Activated CD4-positive, alpha-beta memory T cell treated with anti-CD3 and anti-CD28 coated beads for 36 hours (primary cell): Measurements from ENCODE around the gene U2AF1L4. TPM values are rescaled to one million over a fixed set of nuclear protein-coding genes. Genes with fewer than 3 reads are reported as not detected.
"Not testable (repeated sequence)": the region's sequence is repeated elsewhere in the genome, so short reads cannot be mapped to it uniquely, and the experiment has no call there.

Experiments
- CTCF ChIA-PET: fragments of 350-600 bp; sonication (Branson Sonifier 250); formaldehyde crosslinking; loops from one replicate; lab custom pipeline; 2021; ENCODE audit warnings: antibody characterized with exemption, inconsistent platforms; lab: Charles Lee
- POLR2A ChIA-PET: fragments of 350-600 bp; sonication (Branson Sonifier 250); formaldehyde crosslinking; loops from one replicate; lab custom pipeline; 2021; ENCODE audit warnings: antibody characterized with exemption; lab: Charles Lee
- DNase-seq: peaks from one replicate; pipeline ENCODE4 v3.0.0-alpha.2; 2020
- H3K27ac Mint-ChIP-seq: one replicate; pipeline ENCODE4 v1.8.0; 2021; ENCODE audit warnings: mixed read lengths
- H3K27me3 Mint-ChIP-seq: one replicate; pipeline ENCODE4 v1.8.0; 2021; ENCODE audit warnings: mixed read lengths
- H3K36me3 Mint-ChIP-seq: one replicate; pipeline ENCODE4 v1.8.0; 2021; ENCODE audit warnings: mixed read lengths
- H3K4me1 Mint-ChIP-seq: one replicate; pipeline ENCODE4 v1.8.0; 2021; ENCODE audit warnings: low read depth, mixed read lengths
- H3K4me3 Mint-ChIP-seq: one replicate; pipeline ENCODE4 v1.8.0; 2021; ENCODE audit warnings: mild to moderate bottlenecking, mixed read lengths
- H3K9me3 Mint-ChIP-seq: one replicate; pipeline ENCODE4 v1.8.0; 2021; ENCODE audit warnings: mixed read lengths
- intact Hi-C: fragments of 100-400 bp; cut with micrococcal nuclease; formaldehyde crosslinking; loops from one replicate; pipeline ENCODE4 v1.15.1; 2023
- total RNA-seq, 2 experiments: library from RNA; stranded (reverse); gene quantifications; one replicate each; pipeline ENCODE4 v1.2.3, GENCODE V29; 2021

Gene U2AF1L4
- total RNA-seq, 2 experiments from 2014 or later = 34.6 to 37.8 TPM

GRCh38 chr19:35725216-35725861 is 19.9 kb downstream of the U2AF1L4 start:
- Mint-ChIP-seq H3K27me3 (no peaks in the 10 kb centered on the region), H3K36me3 (peaks cover 75% of the 10 kb centered on the region), H3K4me3 (no peak overlapping the region), H3K9me3 (no peaks in the 10 kb centered on the region), H3K27ac (no peak overlapping the region), H3K4me1 (peaks cover 4% of the 10 kb centered on the region)
- CTCF ChIA-PET = no interaction called here
- no peak for DNase-seq
- intact Hi-C loops = no loop called here
- POLR2A ChIA-PET = interaction anchor here (1.1 to 2.1 kb wide), 3 partner anchors 12 to 17 kb away, joined by 3 to 8 read pairs (median 3); partner anchors contain the start of gene IGFLR1

GRCh38 chr19:35724560-35724959 is 20.7 kb downstream of the U2AF1L4 start:
- ChIA-PET CTCF (no interaction called here), POLR2A (interaction anchor here (1.5 to 2.1 kb wide), 2 partner anchors 16 to 18 kb away, joined by 3 to 8 read pairs; partner anchors contain the start of gene IGFLR1)
- Mint-ChIP-seq H3K27ac (no peak overlapping the region), H3K9me3 (no peaks in the 10 kb centered on the region), H3K4me1 (peaks cover 9% of the 10 kb centered on the region), H3K36me3 (peaks cover 71% of the 10 kb centered on the region), H3K4me3 (no peak overlapping the region), H3K27me3 (no peaks in the 10 kb centered on the region)
- no peak for DNase-seq
- intact Hi-C loops = no loop called here

GRCh38 chr19:35724132-35724531 is 21.1 kb downstream of the U2AF1L4 start:
- H3K4me1 Mint-ChIP-seq = peaks cover 14% of the 10 kb centered on the region
- DNase-seq, intact Hi-C loops, H3K9me3 Mint-ChIP-seq, H3K27me3 Mint-ChIP-seq, H3K4me3 Mint-ChIP-seq, CTCF ChIA-PET, H3K27ac Mint-ChIP-seq: not testable (repeated sequence)
- POLR2A ChIA-PET = interaction anchor here (2.1 kb wide), 1 partner anchor 17 kb away, joined by 8 read pairs; no protein-coding TSS in a partner anchor
- peaks cover 70% of the 10 kb centered on the region for H3K36me3 Mint-ChIP-seq

- Mint-ChIP-seq H3K27ac (no peak overlapping the region), H3K4me3 (no peak overlapping the region), H3K36me3 (peaks cover 68% of the 10 kb centered on the region), H3K9me3 (no peaks in the 10 kb centered on the region), H3K27me3 (peaks cover under 1% of the 10 kb centered on the region), H3K4me1 (peaks cover 18% of the 10 kb centered on the region)
- DNase-seq = no peak
- CTCF ChIA-PET = no interaction called here
- POLR2A ChIA-PET = interaction anchor here (1.5 to 2.1 kb wide), 2 partner anchors 17 to 20 kb away, joined by 4 to 8 read pairs; no protein-coding TSS in a partner anchor
- intact Hi-C loops = no loop called here
Measured at GRCh38 chr19:35723671-35724070, 21.5 kb downstream of the U2AF1L4 start.

- H3K4me1 Mint-ChIP-seq = peaks cover 22% of the 10 kb centered on the region
- H3K4me3 Mint-ChIP-seq = no peak overlapping the region
- intact Hi-C loops = no loop called here
- POLR2A ChIA-PET = interaction anchor here (1.5 to 2.1 kb wide), 2 partner anchors 18 to 20 kb away, joined by 4 to 8 read pairs; no protein-coding TSS in a partner anchor
- peaks cover 1% of the 10 kb centered on the region for H3K27me3 Mint-ChIP-seq
- H3K36me3 Mint-ChIP-seq = peaks cover 64% of the 10 kb centered on the region
- DNase-seq = no peak
- no peak overlapping the region for H3K27ac Mint-ChIP-seq
- CTCF ChIA-PET = no interaction called here
- H3K9me3 Mint-ChIP-seq = no peaks in the 10 kb centered on the region
Measured at GRCh38 chr19:35722897-35723296, 22.3 kb downstream of the U2AF1L4 start.

- H3K27me3 Mint-ChIP-seq = peaks cover 1% of the 10 kb centered on the region
- no peak overlapping the region for H3K27ac Mint-ChIP-seq
- ChIA-PET POLR2A (interaction anchor here (1.5 kb wide), 1 partner anchor 21 kb away, joined by 4 read pairs; no protein-coding TSS in a partner anchor), CTCF (no interaction called here)
- peaks cover 64% of the 10 kb centered on the region for H3K36me3 Mint-ChIP-seq
- no peaks in the 10 kb centered on the region for H3K9me3 Mint-ChIP-seq
- DNase-seq = no peak
- no peak overlapping the region for H3K4me3 Mint-ChIP-seq
- intact Hi-C loops = no loop called here
- peaks cover 22% of the 10 kb centered on the region for H3K4me1 Mint-ChIP-seq
Measured at GRCh38 chr19:35722461-35722860, 22.8 kb downstream of the U2AF1L4 start.

GRCh38 chr19:35721374-35721773 is 23.8 kb downstream of the U2AF1L4 start:
- Mint-ChIP-seq H3K4me1 (peaks cover 22% of the 10 kb centered on the region), H3K9me3 (no peaks in the 10 kb centered on the region), H3K27me3 (peaks cover 1% of the 10 kb centered on the region), H3K4me3 (no peak overlapping the region), H3K27ac (no peak overlapping the region), H3K36me3 (peaks cover 64% of the 10 kb centered on the region)
- DNase-seq = no peak
- intact Hi-C loops = no loop called here
- ChIA-PET POLR2A (interaction anchor here (3.8 kb wide), 1 partner anchor 18 kb away, joined by 34 read pairs; no protein-coding TSS in a partner anchor), CTCF (interaction anchor here (0.8 kb wide), 1 partner anchor 190 kb away, joined by 5 read pairs; no protein-coding TSS in a partner anchor)

- Mint-ChIP-seq H3K27ac (no peak overlapping the region), H3K27me3 (peaks cover 1% of the 10 kb centered on the region), H3K36me3 (peaks cover 64% of the 10 kb centered on the region), H3K4me1 (peaks cover 22% of the 10 kb centered on the region), H3K4me3 (no peak overlapping the region), H3K9me3 (no peaks in the 10 kb centered on the region)
- no peak for DNase-seq
- POLR2A ChIA-PET = interaction anchor here (1.0 to 3.8 kb wide), 2 partner anchors 19 to 22 kb away, joined by 3 to 34 read pairs; partner anchors contain the start of gene IGFLR1
- intact Hi-C loops = no loop called here
- CTCF ChIA-PET = interaction anchor here (0.8 kb wide), 1 partner anchor 26 kb away, joined by 4 read pairs; no protein-coding TSS in a partner anchor
Measured at GRCh38 chr19:35720648-35721047, 24.6 kb downstream of the U2AF1L4 start.

- POLR2A ChIA-PET = interaction anchor here (1.0 to 3.8 kb wide), 2 partner anchors 20 to 22 kb away, joined by 3 to 34 read pairs; partner anchors contain the start of gene IGFLR1
- DNase-seq = no peak
- Mint-ChIP-seq H3K27me3 (peaks cover 1% of the 10 kb centered on the region), H3K4me1 (peaks cover 22% of the 10 kb centered on the region), H3K36me3 (peaks cover 64% of the 10 kb centered on the region), H3K4me3 (no peak overlapping the region), H3K9me3 (no peaks in the 10 kb centered on the region), H3K27ac (peak overlapping the region; percentile 11)
- CTCF ChIA-PET = interaction anchor here (0.8 kb wide), 1 partner anchor 26 kb away, joined by 4 read pairs; no protein-coding TSS in a partner anchor
- intact Hi-C loops = no loop called here
Measured at GRCh38 chr19:35720163-35720524, 25.1 kb downstream of the U2AF1L4 start.

- Mint-ChIP-seq H3K4me1 (peaks cover 26% of the 10 kb centered on the region), H3K4me3 (peak overlapping the region; percentile 94), H3K9me3 (no peaks in the 10 kb centered on the region), H3K27ac (peak overlapping the region; percentile 93), H3K36me3 (peaks cover 63% of the 10 kb centered on the region), H3K27me3 (peaks cover 1% of the 10 kb centered on the region)
- CTCF ChIA-PET = interaction anchor here (1.3 to 1.4 kb wide), 2 partner anchors 25 to 71 kb away, joined by 3 to 12 read pairs; partner anchors contain the start of gene COX6B1
- POLR2A ChIA-PET = interaction anchor here (0.7 to 3.8 kb wide), 10 partner anchors 9 to 164 kb away, joined by 3 to 34 read pairs (median 6); partner anchors contain the start of genes IGFLR1, LIN37, PSENEN and U2AF1L4
- no peak for DNase-seq
- intact Hi-C loops = loop anchor here (10.0 kb wide), 2 partner anchors 395 to 495 kb away; partner anchors contain the start of genes OVOL3, POLR2I, TBCB and ZNF146
Measured at GRCh38 chr19:35719402-35720162, 25.6 kb downstream of the U2AF1L4 start.

GRCh38 chr19:35718345-35719041 is 26.7 kb downstream of the U2AF1L4 start:
- peaks cover 1% of the 10 kb centered on the region for H3K27me3 Mint-ChIP-seq
- intact Hi-C loops = loop anchor here (10.0 kb wide), 2 partner anchors 396 to 496 kb away; partner anchors contain the start of genes OVOL3, POLR2I, TBCB and ZNF146
- H3K27ac Mint-ChIP-seq = peak overlapping the region; percentile 93
- DNase-seq = peak; percentile 69
- peak overlapping the region; percentile 94 for H3K4me3 Mint-ChIP-seq
- peaks cover 67% of the 10 kb centered on the region for H3K36me3 Mint-ChIP-seq
- POLR2A ChIA-PET = interaction anchor here (0.7 to 3.8 kb wide), 14 partner anchors 10 to 165 kb away, joined by 3 to 34 read pairs (median 6); partner anchors contain the start of genes IGFLR1, LIN37, PSENEN and U2AF1L4
- no peaks in the 10 kb centered on the region for H3K9me3 Mint-ChIP-seq
- CTCF ChIA-PET = interaction anchor here (0.8 to 1.4 kb wide), 6 partner anchors 20 to 101 kb away, joined by 3 to 12 read pairs (median 4); partner anchors contain the start of genes COX6B1 and LIN37
- peaks cover 29% of the 10 kb centered on the region for H3K4me1 Mint-ChIP-seq
